COLO668 (cell line): ENCODE data around the gene PAAF1.
"Not testable (repeated sequence)": the region's sequence is repeated elsewhere in the genome, so short reads cannot be mapped to it uniquely, and the experiment has no call there.

Experiments used
- DNase-seq: peaks from one replicate; lab custom pipeline; 2025; ENCODE audit not compliant: unreplicated experiment; lab: John Stamatoyannopoulos, UW

The PAAF1 gene

GRCh38 chr11:73880449-73880848 is 3.6 kb downstream of the PAAF1 start:
- not testable (repeated sequence) for DNase-seq

- no peak for DNase-seq
Observed at GRCh38 chr11:73883856-73884255, 7.1 kb downstream of the PAAF1 start.

GRCh38 chr11:73888244-73888643 is 11.4 kb downstream of the PAAF1 start:
- DNase-seq, result no peak

GRCh38 chr11:73889019-73889418 is 12.2 kb downstream of the PAAF1 start:
- no peak for DNase-seq

- no peak for DNase-seq
Observed at GRCh38 chr11:73889536-73889935, 12.7 kb downstream of the PAAF1 start.

- DNase-seq, result no peak
Observed at GRCh38 chr11:73893041-73893440, 16.2 kb downstream of the PAAF1 start.

GRCh38 chr11:73894725-73895335 is 18.0 kb downstream of the PAAF1 start:
- DNase-seq, result no peak

GRCh38 chr11:73902303-73902702 is 25.5 kb downstream of the PAAF1 start:
- no peak for DNase-seq

- DNase-seq, result no peak
Observed at GRCh38 chr11:73907191-73907590, 30.4 kb downstream of the PAAF1 start.

- DNase-seq, result no peak
Observed at GRCh38 chr11:73912026-73912425, 35.2 kb downstream of the PAAF1 start.

- no peak for DNase-seq
Observed at GRCh38 chr11:73913472-73913871, 36.7 kb downstream of the PAAF1 start.

GRCh38 chr11:73914284-73914683 is 37.5 kb downstream of the PAAF1 start:
- DNase-seq, result no peak

- DNase-seq, result no peak
Observed at GRCh38 chr11:73916435-73916834, 39.6 kb downstream of the PAAF1 start.

- no peak for DNase-seq
Observed at GRCh38 chr11:73921180-73921579, 44.4 kb downstream of the PAAF1 start.

- DNase-seq, result no peak
Observed at GRCh38 chr11:73929388-73929787, 52.6 kb downstream of the PAAF1 start.

GRCh38 chr11:73931039-73931645 is 54.3 kb downstream of the PAAF1 start:
- no peak for DNase-seq

GRCh38 chr11:73931951-73932350 is 55.2 kb downstream of the PAAF1 start:
- no peak for DNase-seq

GRCh38 chr11:73932781-73933180 is 56.0 kb downstream of the PAAF1 start:
- no peak for DNase-seq

- not testable (repeated sequence) for DNase-seq
Observed at GRCh38 chr11:73936047-73936446, 59.2 kb downstream of the PAAF1 start.

- no peak for DNase-seq
Observed at GRCh38 chr11:73939096-73939495, 62.3 kb downstream of the PAAF1 start.

GRCh38 chr11:73940801-73941570 is 64.2 kb downstream of the PAAF1 start:
- DNase-seq, result no peak

- DNase-seq, result no peak
Observed at GRCh38 chr11:73942010-73942409, 65.2 kb downstream of the PAAF1 start.
